Hepatocyte (in vitro differentiated cells): ENCODE measurements around the gene AGBL4.

Experiments used
- EZH2 ChIP-seq: fragments of 200-600 bp; sonication (generic); IDR thresholded peaks from 2 replicates; pipeline ENCODE4 v1.6.1; 2016; ENCODE audit warnings: antibody characterized with exemption, mild to moderate bottlenecking, borderline replicate concordance
- TF ChIP-seq, protein P1 (sequence below): fragments of 200-600 bp; sonication (generic); IDR thresholded peaks from 2 replicates; pipeline ENCODE4 v1.5.1; 2016; ENCODE audit warnings: antibody characterized with exemption, mild to moderate bottlenecking; ENCODE audit not compliant: poor library complexity

DNA sequence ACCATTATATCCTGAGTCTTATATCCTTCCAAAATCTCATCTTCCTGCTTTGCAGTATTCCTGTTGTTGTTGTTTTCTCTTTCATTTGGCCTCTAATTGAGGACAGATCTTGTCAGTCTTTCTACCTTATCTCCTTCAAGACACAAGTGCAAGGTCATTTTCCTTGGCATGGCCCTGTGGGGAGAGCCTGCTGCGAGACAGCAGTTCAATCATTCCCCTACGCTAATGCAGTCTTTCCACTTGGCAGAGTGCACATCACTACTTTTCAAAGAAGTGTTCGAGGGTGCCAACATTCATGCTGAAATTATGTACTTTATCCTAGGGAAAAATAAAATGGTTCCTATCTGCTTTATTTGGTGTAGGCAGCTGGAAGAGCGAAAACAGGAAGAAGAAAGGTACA lies 1421.4 kb downstream of the AGBL4 start:
- TF ChIP-seq, protein P1, sequence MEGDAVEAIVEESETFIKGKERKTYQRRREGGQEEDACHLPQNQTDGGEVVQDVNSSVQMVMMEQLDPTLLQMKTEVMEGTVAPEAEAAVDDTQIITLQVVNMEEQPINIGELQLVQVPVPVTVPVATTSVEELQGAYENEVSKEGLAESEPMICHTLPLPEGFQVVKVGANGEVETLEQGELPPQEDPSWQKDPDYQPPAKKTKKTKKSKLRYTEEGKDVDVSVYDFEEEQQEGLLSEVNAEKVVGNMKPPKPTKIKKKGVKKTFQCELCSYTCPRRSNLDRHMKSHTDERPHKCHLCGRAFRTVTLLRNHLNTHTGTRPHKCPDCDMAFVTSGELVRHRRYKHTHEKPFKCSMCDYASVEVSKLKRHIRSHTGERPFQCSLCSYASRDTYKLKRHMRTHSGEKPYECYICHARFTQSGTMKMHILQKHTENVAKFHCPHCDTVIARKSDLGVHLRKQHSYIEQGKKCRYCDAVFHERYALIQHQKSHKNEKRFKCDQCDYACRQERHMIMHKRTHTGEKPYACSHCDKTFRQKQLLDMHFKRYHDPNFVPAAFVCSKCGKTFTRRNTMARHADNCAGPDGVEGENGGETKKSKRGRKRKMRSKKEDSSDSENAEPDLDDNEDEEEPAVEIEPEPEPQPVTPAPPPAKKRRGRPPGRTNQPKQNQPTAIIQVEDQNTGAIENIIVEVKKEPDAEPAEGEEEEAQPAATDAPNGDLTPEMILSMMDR: no peak
- TF ChIP-seq EZH2: no peak
